Neural crest cell (in vitro differentiated cells): ENCODE data around the gene EARS2. TPM values are rescaled to one million over a fixed set of nuclear protein-coding genes. Genes with fewer than 3 reads are reported as not detected.

Source experiments
- DNase-seq: peaks from one replicate; pipeline ENCODE4 v3.0.0; 2021; ENCODE audit warnings: low read depth, mixed read lengths, low spot score
- H3K27ac Mint-ChIP-seq: one replicate; pipeline ENCODE4 v1.8.0; 2021; ENCODE audit warnings: mild to moderate bottlenecking, mixed read lengths; ENCODE audit not compliant: unreplicated experiment
- H3K27me3 Mint-ChIP-seq: 2 replicates; pipeline ENCODE4 v1.8.0; 2021; ENCODE audit warnings: low read depth, mild to moderate bottlenecking, mixed read lengths
- H3K36me3 Mint-ChIP-seq: 2 replicates; pipeline ENCODE4 v1.8.0; 2021; ENCODE audit warnings: low read depth, mild to moderate bottlenecking, mixed read lengths
- H3K4me1 Mint-ChIP-seq: 2 replicates; pipeline ENCODE4 v1.8.0; 2021; ENCODE audit warnings: mixed read lengths
- H3K4me3 Mint-ChIP-seq: one replicate; pipeline ENCODE4 v1.8.0; 2021; ENCODE audit warnings: mild to moderate bottlenecking, mixed read lengths
- H3K9me3 Mint-ChIP-seq: 2 replicates; pipeline ENCODE4 v1.8.0; 2021; ENCODE audit warnings: mixed read lengths
- CTCF ChIP-seq: fragments of 200-600 bp; sonication (generic); conservative IDR thresholded peaks from 2 replicates; pipeline ENCODE4 v1.5.0; 2021; ENCODE audit warnings: antibody characterized with exemption, mild to moderate bottlenecking
- total RNA-seq: library from RNA; stranded (reverse); gene quantifications from 2 replicates; pipeline ENCODE4 v1.2.1, GENCODE V29; 2021

The EARS2 gene
- total RNA-seq, 1 donor from 2014 or later: 27.5 TPM

- Mint-ChIP-seq H3K27ac (no peak overlapping the region), H3K4me1 (no peaks in the 10 kb centered on the region), H3K9me3 (no peaks in the 10 kb centered on the region), H3K36me3 (peaks cover 10% of the 10 kb centered on the region), H3K27me3 (no peaks in the 10 kb centered on the region), H3K4me3 (no peak overlapping the region)
- DNase-seq: no peak
- no peak for TF ChIP-seq CTCF
These were observed 23.2 kb upstream of the EARS2 start for GRCh38 chr16:23580391-23580790.

- no peak overlapping the region for H3K27ac Mint-ChIP-seq
- DNase-seq: no peak
- no peak for TF ChIP-seq CTCF
- H3K4me1 Mint-ChIP-seq: no peaks in the 10 kb centered on the region
- H3K4me3 Mint-ChIP-seq: no peak overlapping the region
- no peaks in the 10 kb centered on the region for H3K27me3 Mint-ChIP-seq
- H3K36me3 Mint-ChIP-seq: peaks cover 9% of the 10 kb centered on the region
- H3K9me3 Mint-ChIP-seq: no peaks in the 10 kb centered on the region
These were observed 22.2 kb upstream of the EARS2 start for GRCh38 chr16:23579371-23579770.

- Mint-ChIP-seq H3K27me3 (no peaks in the 10 kb centered on the region), H3K4me3 (no peak overlapping the region), H3K27ac (no peak overlapping the region), H3K4me1 (no peaks in the 10 kb centered on the region), H3K36me3 (peaks cover 6% of the 10 kb centered on the region), H3K9me3 (no peaks in the 10 kb centered on the region)
- no peak for DNase-seq
- TF ChIP-seq CTCF: no peak
These were observed 21.1 kb upstream of the EARS2 start for GRCh38 chr16:23578101-23578830.

GRCh38 chr16:23577493-23577892 lies 20.3 kb upstream of the EARS2 start:
- DNase-seq: no peak
- Mint-ChIP-seq H3K4me1 (no peaks in the 10 kb centered on the region), H3K27me3 (no peaks in the 10 kb centered on the region), H3K9me3 (no peaks in the 10 kb centered on the region), H3K4me3 (no peak overlapping the region), H3K36me3 (peaks cover 6% of the 10 kb centered on the region), H3K27ac (no peak overlapping the region)
- TF ChIP-seq CTCF: no peak

- no peaks in the 10 kb centered on the region for H3K9me3 Mint-ChIP-seq
- DNase-seq: no peak
- no peak overlapping the region for H3K27ac Mint-ChIP-seq
- TF ChIP-seq CTCF: no peak
- H3K27me3 Mint-ChIP-seq: no peaks in the 10 kb centered on the region
- no peak overlapping the region for H3K4me3 Mint-ChIP-seq
- peaks cover 9% of the 10 kb centered on the region for H3K36me3 Mint-ChIP-seq
- no peaks in the 10 kb centered on the region for H3K4me1 Mint-ChIP-seq
These were observed 18.7 kb upstream of the EARS2 start for GRCh38 chr16:23575834-23576233.
